DOHH2 (cell line): Measurements from ENCODE around the gene STAT5B.

Source experiments
- H3F3A ChIP-seq: fragments of 200-600 bp; sonication (generic), shearing (Covaris generic); 2 replicates; pipeline ENCODE4 v1.6.0; 2016; ENCODE audit warnings: antibody characterized with exemption, mild to moderate bottlenecking; ENCODE audit not compliant: control insufficient read depth, insufficient read depth
- H3K27ac ChIP-seq: fragments of 200-600 bp; sonication (generic); 2 replicates; pipeline ENCODE4 v1.5.1; 2014; ENCODE audit warnings: low read depth, mild to moderate bottlenecking, low read length, moderate library complexity
- H3K27me3 ChIP-seq: fragments of 200-600 bp; sonication (generic); 2 replicates; pipeline ENCODE4 v1.6.1; 2014; ENCODE audit warnings: mild to moderate bottlenecking, low read length, mixed read lengths; ENCODE audit not compliant: control insufficient read depth
- H3K36me3 ChIP-seq: fragments of 200-600 bp; sonication (generic); 2 replicates; pipeline ENCODE4 v1.6.1; 2014; ENCODE audit warnings: mild to moderate bottlenecking, low read length, moderate library complexity, mixed read lengths; ENCODE audit not compliant: control insufficient read depth
- H3K4me1 ChIP-seq: fragments of 200-600 bp; sonication (generic); 2 replicates; pipeline ENCODE4 v1.6.1; 2014; ENCODE audit warnings: mild to moderate bottlenecking, low read length, mixed read lengths; ENCODE audit not compliant: control insufficient read depth
- H3K4me2 ChIP-seq: fragments of 200-600 bp; sonication (generic); 2 replicates; pipeline ENCODE4 v1.6.0; 2014; ENCODE audit warnings: mild to moderate bottlenecking, low read length, moderate library complexity
- H3K4me3 ChIP-seq: fragments of 200-600 bp; sonication (generic); 2 replicates; pipeline ENCODE4 v1.5.1; 2014; ENCODE audit warnings: mild to moderate bottlenecking, low read length, mixed read lengths
- H3K79me2 ChIP-seq: fragments of 200-600 bp; sonication (generic); 2 replicates; pipeline ENCODE4 v1.6.1; 2014; ENCODE audit warnings: mild to moderate bottlenecking, low read length, mixed read lengths; ENCODE audit not compliant: control insufficient read depth
- H3K9me2 ChIP-seq: fragments of 200-600 bp; sonication (generic); replicated peaks from 2 replicates; pipeline ENCODE4 v1.6.1; 2014; ENCODE audit warnings: mild to moderate bottlenecking, low read length, mixed read lengths; ENCODE audit not compliant: control insufficient read depth
- H3K9me3 ChIP-seq: fragments of 200-600 bp; sonication (generic); 2 replicates; pipeline ENCODE4 v1.6.1; 2014; ENCODE audit warnings: antibody characterized with exemption, low read length, mixed read lengths; ENCODE audit not compliant: control insufficient read depth, insufficient read depth
- H4K20me1 ChIP-seq: fragments of 200-600 bp; sonication (generic); 2 replicates; pipeline ENCODE4 v1.6.0; 2014; ENCODE audit warnings: low read depth, mild to moderate bottlenecking, antibody characterized with exemption, low read length, moderate library complexity; ENCODE audit not compliant: control insufficient read depth, insufficient read depth
- EZH2phosphoT487 ChIP-seq: fragments of 200-600 bp; sonication (generic); IDR thresholded peaks from 2 replicates; pipeline ENCODE4 v1.6.1; 2017; ENCODE audit warnings: borderline replicate concordance, mild to moderate bottlenecking, antibody characterized with exemption, low read length, moderate library complexity, mixed read lengths
- TF ChIP-seq, protein P1 (sequence below): fragments of 200-600 bp; sonication (generic); IDR thresholded peaks from one replicate; pipeline ENCODE4 v1.5.1; 2014; ENCODE audit warnings: antibody characterized with exemption, mild to moderate bottlenecking, low read depth, low read length; ENCODE audit not compliant: poor library complexity, severe bottlenecking

Gene STAT5B

DNA sequence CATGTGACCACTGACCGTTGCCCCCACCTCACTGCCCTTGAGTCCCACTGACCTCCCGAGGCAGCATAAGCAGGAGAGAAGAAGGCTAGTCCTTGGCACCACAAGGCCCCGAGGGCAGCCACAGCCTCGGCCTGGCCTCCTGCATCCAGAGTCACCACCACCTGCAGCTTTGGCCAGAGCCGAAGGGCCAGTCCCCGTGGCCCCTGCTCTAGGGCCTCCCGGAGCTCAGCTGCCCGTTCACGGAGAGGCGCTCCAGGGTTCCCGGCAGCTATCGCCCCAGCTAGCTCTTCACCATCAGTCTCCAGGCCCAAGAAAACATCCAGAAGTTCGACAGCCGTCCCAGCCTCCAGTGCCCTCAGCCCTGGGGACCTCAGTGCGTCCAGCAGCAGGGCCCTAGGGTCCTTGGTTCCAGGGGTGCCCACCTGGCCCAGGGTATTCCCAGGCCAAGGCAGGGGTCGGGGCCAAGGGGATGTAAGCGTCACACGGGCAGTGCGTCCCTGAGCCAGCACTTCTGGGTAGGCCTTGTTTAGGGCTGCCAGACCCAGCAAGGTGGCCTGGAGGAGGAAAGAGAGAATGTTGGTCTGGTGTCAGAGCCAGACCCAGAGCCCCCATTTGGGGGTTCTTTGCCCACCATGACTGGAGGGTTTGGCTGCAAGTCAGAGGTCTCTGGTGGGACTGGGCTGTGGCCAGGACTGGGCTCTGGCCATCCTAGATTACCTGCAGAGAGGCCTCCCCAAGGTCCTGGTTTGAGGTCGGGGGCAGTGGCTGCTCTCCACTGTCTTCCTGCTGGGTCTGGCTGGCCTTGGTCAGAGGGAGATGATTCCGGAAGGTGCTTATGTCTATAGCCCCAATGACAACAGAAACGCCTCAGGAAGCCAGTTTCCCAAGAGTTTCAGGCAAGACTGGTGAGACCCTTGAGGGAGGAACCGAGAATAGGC lies 83.7 kb downstream of the STAT5B start:
- peak overlapping the region; percentile 98; the same call in 1 of the 2 replicates for H3K4me3 ChIP-seq
- H3F3A ChIP-seq: no peaks in the 10 kb centered on the region
- H3K27ac ChIP-seq: no peak overlapping the region
- no peaks in the 10 kb centered on the region for H3K36me3 ChIP-seq
- no peaks in the 10 kb centered on the region for H3K9me3 ChIP-seq
- H4K20me1 ChIP-seq: no peaks in the 10 kb centered on the region
- no peaks in the 10 kb centered on the region for H3K27me3 ChIP-seq
- no peaks in the 10 kb centered on the region for H3K9me2 ChIP-seq
- TF ChIP-seq, protein P1, sequence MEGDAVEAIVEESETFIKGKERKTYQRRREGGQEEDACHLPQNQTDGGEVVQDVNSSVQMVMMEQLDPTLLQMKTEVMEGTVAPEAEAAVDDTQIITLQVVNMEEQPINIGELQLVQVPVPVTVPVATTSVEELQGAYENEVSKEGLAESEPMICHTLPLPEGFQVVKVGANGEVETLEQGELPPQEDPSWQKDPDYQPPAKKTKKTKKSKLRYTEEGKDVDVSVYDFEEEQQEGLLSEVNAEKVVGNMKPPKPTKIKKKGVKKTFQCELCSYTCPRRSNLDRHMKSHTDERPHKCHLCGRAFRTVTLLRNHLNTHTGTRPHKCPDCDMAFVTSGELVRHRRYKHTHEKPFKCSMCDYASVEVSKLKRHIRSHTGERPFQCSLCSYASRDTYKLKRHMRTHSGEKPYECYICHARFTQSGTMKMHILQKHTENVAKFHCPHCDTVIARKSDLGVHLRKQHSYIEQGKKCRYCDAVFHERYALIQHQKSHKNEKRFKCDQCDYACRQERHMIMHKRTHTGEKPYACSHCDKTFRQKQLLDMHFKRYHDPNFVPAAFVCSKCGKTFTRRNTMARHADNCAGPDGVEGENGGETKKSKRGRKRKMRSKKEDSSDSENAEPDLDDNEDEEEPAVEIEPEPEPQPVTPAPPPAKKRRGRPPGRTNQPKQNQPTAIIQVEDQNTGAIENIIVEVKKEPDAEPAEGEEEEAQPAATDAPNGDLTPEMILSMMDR: no peak
- no peak for TF ChIP-seq EZH2phosphoT487
- H3K4me2 ChIP-seq: peak overlapping the region; percentile 83; the same call in 1 of the 2 replicates
- peaks cover 11% of the 10 kb centered on the region for H3K79me2 ChIP-seq
- peaks cover 22% of the 10 kb centered on the region for H3K4me1 ChIP-seq

- H3K27ac ChIP-seq: no peak overlapping the region
- H4K20me1 ChIP-seq: no peaks in the 10 kb centered on the region
- H3K27me3 ChIP-seq: no peaks in the 10 kb centered on the region
- no peaks in the 10 kb centered on the region for H3K9me2 ChIP-seq
- no peak for TF ChIP-seq EZH2phosphoT487
- TF ChIP-seq, protein P1: no peak
- peaks cover 11% of the 10 kb centered on the region for H3K79me2 ChIP-seq
- H3K4me1 ChIP-seq: peaks cover 20% of the 10 kb centered on the region
- H3K4me2 ChIP-seq: no peak overlapping the region
- H3K4me3 ChIP-seq: no peak overlapping the region
- H3K36me3 ChIP-seq: no peaks in the 10 kb centered on the region
- H3F3A ChIP-seq: no peaks in the 10 kb centered on the region
- no peaks in the 10 kb centered on the region for H3K9me3 ChIP-seq
Measured at GRCh38 chr17:42191275-42191608, 84.9 kb downstream of the STAT5B start.

DNA sequence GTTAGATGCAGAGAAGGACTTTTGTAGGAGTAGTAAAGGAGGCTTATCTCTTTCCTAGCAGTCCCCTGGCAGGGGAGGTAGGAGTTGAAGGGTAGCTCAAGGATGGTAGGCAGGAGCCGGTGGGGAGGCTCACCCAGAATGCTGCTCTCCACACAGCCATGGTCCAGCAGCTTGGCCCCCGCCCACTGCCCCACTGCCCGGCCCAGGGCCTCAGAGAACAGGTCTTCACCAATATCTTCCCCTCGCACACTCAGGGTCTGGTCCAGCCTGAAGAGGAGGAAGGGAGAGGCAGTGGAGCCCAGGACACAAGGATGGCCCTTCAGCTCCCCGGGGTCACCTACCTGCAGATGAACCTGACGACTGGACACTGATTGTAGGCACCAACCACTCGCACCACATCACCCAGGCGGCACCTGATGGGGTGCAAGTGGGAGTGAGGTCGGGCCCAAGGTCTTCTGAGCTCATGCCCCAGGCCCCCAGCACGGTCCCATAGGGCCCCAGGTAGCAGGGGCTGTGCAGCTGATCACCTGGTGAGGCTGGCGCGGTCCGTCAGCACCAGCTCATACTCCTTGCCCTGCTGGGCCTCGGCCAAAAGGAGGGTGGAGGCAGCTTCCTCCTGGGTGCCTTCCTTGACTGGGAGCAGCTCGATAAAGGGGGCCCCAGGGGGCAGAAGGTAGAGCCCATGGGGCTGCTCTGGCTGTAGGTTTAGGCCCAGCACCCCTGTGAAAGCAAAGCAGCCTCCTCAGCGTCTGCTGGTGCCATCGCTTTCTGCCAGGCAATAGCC lies 85.5 kb downstream of the STAT5B start:
- TF ChIP-seq EZH2phosphoT487: no peak
- TF ChIP-seq, protein P1: no peak
- no peaks in the 10 kb centered on the region for H4K20me1 ChIP-seq
- no peaks in the 10 kb centered on the region for H3K27me3 ChIP-seq
- no peaks in the 10 kb centered on the region for H3K9me2 ChIP-seq
- no peaks in the 10 kb centered on the region for H3K36me3 ChIP-seq
- peaks cover 15% of the 10 kb centered on the region for H3K4me1 ChIP-seq
- H3K9me3 ChIP-seq: no peaks in the 10 kb centered on the region
- no peak overlapping the region for H3K27ac ChIP-seq
- peaks cover 11% of the 10 kb centered on the region for H3K79me2 ChIP-seq
- no peaks in the 10 kb centered on the region for H3F3A ChIP-seq
- no peak overlapping the region for H3K4me3 ChIP-seq
- no peak overlapping the region for H3K4me2 ChIP-seq
